GM12801 (cell line): ENCODE data around the gene CCDC106.

Source experiments
- TF ChIP-seq, protein P1 (sequence below): IDR thresholded peaks from one replicate; pipeline ENCODE4 v1.5.1; 2011; ENCODE audit warnings: control low read depth; ENCODE audit not compliant: insufficient read length; ENCODE audit errors: extremely low read depth

Gene CCDC106

DNA sequence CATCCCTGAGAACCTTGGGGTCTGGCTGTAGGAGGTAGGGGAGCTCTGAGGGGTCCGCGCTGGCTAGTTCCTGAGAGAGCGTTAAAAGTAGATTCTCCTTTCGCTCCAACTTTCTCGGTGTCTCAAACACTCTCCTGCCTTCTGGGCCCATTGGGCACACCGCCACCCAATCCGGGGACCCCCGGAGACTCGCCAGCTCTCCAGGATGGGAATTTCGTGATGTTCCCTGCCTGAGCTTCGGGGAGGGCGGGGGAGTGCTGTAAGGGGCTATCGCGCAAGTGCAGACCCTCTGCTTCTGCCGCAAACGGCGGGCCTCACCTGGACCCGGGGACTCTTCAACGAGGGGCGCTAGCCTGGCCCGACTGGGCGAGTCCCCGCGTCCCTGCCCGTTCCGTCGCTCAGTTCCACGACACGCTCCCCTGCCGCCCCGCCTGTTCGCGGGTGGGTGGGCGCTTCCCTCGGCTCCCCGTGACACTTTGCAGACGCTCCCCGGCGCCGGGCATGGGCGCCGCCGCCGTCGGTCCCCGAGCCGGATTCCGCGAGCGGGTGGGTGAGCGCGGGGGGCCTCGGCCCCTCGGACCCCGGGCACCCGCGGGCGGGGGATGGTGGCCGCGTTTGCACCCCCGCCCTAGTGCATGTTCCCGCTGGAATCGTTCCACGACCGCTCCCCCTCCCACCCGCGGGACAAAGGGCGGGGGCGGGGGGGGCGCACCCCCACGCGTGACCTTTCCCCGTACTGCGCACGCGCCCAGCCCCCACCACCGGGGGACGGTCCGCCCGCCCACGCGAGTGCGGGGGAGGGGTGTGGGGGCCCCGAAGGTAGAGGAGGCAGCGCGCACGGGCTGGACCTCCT is at the start of gene CCDC106:
Gene CCDC106, plus strand, starts transcription at position 481 of the 853 bp plus-strand sequence. CDS start 835 bp downstream, outside the sequence.
- TF ChIP-seq, protein P1, sequence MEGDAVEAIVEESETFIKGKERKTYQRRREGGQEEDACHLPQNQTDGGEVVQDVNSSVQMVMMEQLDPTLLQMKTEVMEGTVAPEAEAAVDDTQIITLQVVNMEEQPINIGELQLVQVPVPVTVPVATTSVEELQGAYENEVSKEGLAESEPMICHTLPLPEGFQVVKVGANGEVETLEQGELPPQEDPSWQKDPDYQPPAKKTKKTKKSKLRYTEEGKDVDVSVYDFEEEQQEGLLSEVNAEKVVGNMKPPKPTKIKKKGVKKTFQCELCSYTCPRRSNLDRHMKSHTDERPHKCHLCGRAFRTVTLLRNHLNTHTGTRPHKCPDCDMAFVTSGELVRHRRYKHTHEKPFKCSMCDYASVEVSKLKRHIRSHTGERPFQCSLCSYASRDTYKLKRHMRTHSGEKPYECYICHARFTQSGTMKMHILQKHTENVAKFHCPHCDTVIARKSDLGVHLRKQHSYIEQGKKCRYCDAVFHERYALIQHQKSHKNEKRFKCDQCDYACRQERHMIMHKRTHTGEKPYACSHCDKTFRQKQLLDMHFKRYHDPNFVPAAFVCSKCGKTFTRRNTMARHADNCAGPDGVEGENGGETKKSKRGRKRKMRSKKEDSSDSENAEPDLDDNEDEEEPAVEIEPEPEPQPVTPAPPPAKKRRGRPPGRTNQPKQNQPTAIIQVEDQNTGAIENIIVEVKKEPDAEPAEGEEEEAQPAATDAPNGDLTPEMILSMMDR, result no peak

DNA sequence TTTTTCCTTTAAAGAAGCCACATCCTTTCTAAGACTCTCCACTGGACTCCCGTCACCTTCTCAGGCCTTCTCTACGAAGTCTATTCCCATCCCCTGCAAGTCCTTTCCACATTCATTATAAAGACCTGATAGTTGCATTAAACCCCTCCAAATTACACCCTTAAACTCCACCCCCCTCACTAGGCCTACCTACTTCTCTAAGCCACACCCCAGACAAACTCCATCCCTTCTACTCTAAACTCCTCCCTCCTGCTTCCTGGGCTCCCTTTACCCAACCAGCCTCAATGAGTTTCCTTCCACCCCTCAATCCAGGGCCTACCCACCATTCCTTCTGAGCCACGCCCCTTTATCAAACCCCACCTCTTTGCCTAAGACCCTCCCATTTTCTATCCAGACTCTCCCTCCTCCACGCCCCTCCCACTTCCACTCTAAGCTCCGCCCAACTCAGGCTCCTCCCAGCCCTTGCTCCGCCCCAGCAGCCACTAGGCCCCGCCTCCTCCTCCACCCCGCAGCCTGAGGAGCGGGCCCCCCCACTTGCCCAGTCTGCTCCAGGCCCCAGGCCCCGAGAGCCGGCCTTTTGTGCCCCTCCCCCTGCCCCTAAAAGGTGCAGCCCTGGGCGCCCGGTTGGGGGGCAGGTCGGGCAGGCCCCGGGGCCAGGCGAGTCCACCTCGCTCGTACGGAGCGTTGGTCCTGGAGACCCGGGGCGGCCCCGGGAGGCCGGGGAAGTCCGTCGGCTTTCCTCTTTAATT is 49.1 kb upstream of the CCDC106 start:
- TF ChIP-seq, protein P1, result no peak

GRCh38 chr19:55599468-55599841 is 48.6 kb upstream of the CCDC106 start, which contains the start of gene FIZ1:
Gene FIZ1 (minus strand): TSS chr19:55599517. CDS start chr19:55597865, 1,652 bp downstream.
- TF ChIP-seq, protein P1, result no peak

DNA sequence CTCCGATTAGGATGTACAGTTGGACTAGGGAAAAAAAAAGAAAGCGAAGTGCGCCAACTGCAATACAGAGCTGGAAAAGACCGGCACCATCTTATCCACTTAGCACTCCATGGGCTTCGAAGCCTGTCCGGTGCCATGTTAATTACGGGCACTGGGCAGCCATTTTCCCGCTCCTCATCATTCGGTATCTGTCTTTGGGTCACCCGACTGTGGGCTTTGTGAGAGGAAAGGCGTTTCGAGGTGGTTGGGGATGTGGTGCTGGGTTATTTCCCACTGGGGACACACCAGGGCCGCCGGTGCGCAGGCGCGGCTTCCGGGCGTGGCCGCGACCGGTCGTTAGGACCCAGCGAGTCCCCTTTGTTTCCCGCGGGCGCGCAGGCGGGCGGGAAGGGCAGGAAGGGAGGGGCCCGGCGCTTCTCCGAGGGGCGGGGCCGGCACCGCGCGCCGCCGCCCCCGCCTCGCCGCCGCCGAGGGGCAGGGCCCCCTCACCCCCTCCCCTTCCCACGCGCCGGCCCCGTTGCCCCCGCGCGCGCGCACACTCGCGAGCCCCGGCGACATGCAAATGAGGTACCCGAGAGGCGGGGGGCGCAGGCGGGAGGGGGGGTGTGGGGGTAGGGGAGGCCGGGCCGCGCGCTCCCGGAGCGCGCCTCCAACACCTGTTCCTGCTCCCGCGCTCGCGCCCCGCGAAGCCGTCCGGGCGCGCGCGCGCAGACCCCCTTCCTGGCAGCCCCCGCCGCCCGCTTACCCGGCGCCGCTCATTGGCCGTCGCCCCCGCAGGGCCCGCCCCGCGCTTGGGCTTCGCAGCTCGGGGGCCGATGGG is 48.0 kb upstream of the CCDC106 start, which contains the start of gene ZNF524:
Gene ZNF524, plus strand, starts transcription at position 447 of the 820 bp plus-strand sequence. CDS start 1,825 bp downstream, outside the sequence.
- TF ChIP-seq, protein P1, result no peak

DNA sequence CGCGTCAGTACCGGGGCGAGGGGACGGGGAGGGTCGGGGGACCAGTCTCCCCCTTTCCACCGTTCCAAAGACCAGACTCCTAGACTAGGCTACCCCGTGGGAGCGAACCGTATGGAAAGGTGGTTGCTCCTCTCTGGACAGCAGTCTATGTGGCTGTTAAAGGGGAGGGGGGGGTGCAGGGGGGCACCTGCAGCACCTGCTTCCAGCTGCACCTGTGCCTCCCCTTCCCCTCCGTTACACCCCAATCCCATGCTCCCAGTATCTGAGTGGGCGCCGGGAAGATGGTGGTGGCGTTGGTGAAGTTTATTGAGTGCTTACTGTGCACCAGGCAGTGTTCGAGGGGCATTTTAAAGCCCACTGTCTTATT is 47.4 kb upstream of the CCDC106 start:
- TF ChIP-seq, protein P1, result no peak

DNA sequence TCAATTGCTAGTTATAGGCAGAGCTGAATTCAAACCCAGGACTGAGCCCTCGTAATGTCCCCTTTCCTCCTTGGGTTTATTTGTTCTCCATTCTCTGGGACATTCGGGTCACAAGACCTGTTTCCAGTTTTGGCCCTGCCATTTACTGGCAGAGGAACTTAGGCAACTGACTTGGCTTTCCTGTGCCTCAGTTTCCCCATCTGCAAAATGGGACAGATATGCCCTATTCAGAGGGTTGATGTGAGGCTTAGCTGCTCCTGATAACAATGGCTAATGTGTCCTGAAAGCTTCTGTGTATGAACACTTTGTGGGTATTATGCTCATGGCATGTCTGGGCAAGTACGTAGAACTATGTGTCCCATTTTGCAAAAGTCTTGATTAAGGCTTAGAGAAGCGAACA is 46.9 kb upstream of the CCDC106 start:
- TF ChIP-seq, protein P1, result no peak
